Stimulated activated CD4-positive, alpha-beta T cell treated with anti-CD3 and anti-CD28 coated beads, TNF-alpha, amount 100 ng/mL, for 48 hours (primary cell): ENCODE results near the gene DMAP1.
A peak's percentile ranks its signal among the peaks of the same experiment; 100 is the strongest.
"Not testable (repeated sequence)": the region's sequence is repeated elsewhere in the genome, so short reads cannot be mapped to it uniquely, and the experiment has no call there.

Source experiments
- DNase-seq, 3 donors: peaks; one replicate each; pipeline ENCODE4 v3.0.0-alpha.2; 2020; ENCODE audit warnings: low read depth in 3 of 3

DMAP1 gene, protein sequence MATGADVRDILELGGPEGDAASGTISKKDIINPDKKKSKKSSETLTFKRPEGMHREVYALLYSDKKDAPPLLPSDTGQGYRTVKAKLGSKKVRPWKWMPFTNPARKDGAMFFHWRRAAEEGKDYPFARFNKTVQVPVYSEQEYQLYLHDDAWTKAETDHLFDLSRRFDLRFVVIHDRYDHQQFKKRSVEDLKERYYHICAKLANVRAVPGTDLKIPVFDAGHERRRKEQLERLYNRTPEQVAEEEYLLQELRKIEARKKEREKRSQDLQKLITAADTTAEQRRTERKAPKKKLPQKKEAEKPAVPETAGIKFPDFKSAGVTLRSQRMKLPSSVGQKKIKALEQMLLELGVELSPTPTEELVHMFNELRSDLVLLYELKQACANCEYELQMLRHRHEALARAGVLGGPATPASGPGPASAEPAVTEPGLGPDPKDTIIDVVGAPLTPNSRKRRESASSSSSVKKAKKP

GRCh38 chr1:44213222-44214112 is at the start of gene DMAP1:
TSS of gene DMAP1 (plus strand) at chr1:44213471. CDS start at chr1:44213754, 283 bp downstream.
- DNase-seq, result peak; percentile 74 to 77 (median 75)

GRCh38 chr1:44168520-44169098 is 44.7 kb upstream of the DMAP1 start:
- no peak for DNase-seq

DNA sequence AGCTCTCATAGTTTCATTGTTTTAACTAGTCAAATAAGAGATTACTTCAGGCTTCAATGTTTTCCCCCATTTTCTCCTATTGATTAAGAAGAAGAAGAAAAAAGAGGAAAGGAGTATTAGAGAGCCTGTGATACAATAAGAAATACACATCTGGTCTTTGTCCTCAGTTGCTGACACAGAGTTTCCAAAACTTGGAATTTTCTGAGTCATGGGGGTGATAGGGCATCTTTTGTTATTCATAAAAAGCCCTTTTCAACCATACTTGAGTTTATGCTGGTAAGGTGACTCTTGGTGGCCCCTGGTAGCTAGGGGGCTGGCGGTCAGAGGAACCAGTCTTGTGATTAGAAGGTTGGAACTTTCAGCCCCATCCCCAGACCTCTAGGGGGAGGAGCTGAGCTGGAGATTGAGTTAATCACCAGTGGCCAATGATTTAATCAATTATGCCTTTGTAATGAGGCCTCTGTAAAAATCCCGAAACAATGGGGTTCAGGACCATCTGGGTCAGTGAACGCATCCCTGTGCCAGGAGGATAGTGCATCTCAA is 42.9 kb upstream of the DMAP1 start:
- no peak for DNase-seq

DNA sequence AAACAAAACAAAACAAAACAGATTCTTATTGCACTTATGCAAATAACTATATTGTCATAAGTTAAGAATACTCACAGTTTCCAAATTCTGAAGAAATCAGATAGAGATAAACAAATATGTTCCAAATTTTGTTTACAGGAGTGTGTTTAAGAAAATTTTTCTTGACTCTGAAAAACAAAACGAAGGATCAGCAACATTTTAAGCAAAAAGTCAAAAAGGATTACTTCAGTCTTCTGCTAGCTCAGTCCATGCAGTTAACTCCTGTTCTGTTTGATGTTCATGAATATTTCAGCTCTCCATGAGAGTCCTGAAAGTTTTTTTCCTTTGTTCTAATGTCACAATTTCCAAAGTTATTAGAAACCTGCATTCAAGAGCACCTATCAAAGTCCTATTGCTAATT is 38.6 kb upstream of the DMAP1 start:
- DNase-seq, result no peak

- DNase-seq, result no peak
Observed at GRCh38 chr1:44200336-44200735, 12.9 kb upstream of the DMAP1 start.

DNA sequence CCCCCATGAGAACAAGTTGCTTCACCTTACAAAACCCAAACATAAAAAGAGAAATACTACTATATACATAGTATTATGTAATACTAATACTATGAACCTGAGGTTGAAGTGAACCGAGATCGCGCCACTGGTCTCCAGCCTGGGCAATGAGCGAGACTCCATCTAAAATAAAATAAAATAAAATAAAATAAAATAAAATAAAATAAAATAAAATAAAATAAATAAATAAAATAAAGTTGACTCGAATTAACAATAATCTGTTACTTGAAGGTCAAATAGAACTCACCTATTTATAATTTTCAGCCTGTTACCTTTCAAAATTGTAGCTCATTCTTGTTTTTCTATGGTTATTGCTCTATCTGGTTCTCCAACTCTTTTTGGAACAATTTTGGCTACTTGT is 6.7 kb upstream of the DMAP1 start:
- DNase-seq, result not testable (repeated sequence)

DNA sequence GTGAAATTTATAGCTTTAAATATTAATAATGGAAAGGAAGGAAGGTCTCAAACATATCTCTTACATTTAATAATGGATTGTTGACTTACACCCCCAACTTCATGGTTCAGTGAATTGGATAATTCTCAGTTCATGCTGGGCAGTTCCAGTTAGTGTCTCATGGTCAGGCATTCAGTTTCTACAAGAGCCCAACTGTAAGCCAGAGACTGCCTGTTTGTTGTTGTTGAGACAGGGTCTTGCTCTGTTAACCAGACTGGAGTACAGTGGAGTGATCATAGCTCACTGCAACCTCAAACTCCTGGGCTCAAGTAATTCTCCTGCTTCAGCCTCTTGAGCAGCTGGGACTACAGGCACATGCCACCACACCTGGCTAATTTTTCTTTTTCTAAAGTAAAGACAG is 5.0 kb upstream of the DMAP1 start:
- no peak for DNase-seq

DNA sequence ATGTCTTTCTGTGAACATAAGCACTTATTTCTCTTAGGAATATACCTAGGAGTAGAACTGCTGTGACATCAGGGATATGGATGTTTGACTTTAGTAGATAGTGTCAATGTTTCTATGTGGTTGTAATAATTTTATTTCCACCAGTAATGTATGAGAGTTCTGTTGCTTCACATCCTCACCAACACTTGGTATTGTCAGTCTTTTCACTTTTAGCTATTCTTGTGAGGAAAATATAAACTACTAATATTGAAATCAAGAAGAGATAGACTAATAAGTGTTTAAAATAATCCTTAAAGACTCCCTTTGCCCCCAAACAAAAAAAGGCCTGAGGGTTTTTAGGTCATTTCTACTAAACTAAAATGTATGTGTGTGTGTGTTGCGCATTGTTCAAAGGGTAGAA is 2.7 kb upstream of the DMAP1 start:
- DNase-seq, result no peak

DNA sequence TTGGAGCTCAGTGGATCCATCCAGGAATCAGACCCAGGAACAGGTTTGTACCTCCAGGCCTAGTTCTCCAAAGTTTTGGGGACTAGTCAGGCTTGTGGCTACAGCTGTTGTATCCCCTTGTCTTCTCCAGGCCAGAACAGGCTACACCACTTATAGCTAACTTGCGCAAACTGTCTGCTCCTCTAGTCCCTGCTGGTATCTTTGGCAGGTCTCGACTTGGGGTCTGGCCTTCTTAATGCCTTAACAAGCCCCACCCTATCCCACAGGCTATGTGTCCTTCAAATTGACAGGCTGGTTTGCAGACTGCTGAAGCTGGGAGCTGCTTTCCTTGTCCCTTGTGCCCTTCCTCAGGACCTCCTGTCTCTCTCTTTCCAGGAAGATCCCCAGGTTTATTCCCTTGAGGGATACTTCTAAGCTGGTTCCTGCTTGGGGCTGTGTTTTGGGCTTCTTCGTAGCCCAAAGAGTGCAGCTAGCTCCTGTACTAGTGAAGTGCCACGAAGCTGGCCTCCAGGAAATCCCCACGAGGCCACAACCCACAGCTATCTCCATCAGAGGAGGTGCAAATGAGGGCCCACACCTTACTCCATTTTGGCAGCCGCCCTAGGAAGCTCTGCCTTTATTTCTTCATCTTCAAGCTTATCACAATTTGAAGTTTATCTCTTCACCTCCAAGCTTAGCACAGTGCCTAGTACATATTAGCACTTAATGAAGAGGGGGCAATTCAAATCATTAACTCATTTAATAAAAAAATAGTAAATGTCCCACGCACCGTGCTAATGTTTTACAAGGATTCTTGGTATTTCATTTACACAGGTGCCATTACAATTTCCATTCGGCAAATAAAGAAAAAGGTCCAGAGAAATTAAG is 683 bp upstream of the DMAP1 start:
- DNase-seq, result peak in 2 of 3 donors; percentile 21 to 26

- peak; percentile 60 to 66 (median 60) for DNase-seq
Observed at GRCh38 chr1:44217809-44218410, 4.6 kb downstream of the DMAP1 start.

GRCh38 chr1:44218503-44219300 is 5.4 kb downstream of the DMAP1 start:
- DNase-seq, result no peak

DNA sequence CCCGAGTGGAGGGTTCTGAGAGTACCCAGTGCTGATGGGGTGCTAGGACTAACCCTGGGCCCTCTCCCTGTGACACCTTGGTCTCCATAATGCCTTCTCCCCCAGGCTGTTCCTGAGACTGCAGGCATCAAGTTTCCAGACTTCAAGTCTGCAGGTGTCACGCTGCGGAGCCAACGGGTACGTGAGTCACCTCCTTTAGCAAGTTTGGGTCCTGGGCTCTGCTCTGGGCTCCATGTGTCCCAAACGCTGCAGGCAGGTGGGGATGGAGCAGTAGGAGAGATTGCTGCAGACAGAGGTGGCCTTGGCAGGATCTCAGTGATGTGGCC is 6.0 kb downstream of the DMAP1 start:
- no peak for DNase-seq

GRCh38 chr1:44220001-44220751 is 6.9 kb downstream of the DMAP1 start:
- no peak for DNase-seq

- DNase-seq, result no peak
Observed at GRCh38 chr1:44220755-44221154, 7.5 kb downstream of the DMAP1 start.

DNA sequence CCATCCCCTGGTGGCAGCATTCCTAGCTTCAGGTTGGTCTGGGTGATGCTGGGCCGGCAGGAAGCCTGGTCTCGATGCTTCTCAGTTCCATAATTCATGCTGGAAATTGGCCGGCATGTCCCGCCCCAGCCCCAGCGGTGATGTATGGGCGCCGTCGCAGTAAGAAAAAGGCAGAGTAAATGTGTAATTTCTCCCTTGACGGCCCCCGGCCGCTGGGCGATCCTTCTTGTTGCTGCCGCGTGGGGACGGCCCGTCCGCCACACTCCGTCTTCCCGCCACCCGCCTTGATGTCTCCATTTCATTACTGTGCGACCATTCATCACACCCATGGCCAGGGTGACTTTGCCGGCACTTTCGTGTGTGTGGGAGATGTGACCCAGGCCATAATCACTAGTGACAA is 8.5 kb downstream of the DMAP1 start:
- no peak for DNase-seq

DNA sequence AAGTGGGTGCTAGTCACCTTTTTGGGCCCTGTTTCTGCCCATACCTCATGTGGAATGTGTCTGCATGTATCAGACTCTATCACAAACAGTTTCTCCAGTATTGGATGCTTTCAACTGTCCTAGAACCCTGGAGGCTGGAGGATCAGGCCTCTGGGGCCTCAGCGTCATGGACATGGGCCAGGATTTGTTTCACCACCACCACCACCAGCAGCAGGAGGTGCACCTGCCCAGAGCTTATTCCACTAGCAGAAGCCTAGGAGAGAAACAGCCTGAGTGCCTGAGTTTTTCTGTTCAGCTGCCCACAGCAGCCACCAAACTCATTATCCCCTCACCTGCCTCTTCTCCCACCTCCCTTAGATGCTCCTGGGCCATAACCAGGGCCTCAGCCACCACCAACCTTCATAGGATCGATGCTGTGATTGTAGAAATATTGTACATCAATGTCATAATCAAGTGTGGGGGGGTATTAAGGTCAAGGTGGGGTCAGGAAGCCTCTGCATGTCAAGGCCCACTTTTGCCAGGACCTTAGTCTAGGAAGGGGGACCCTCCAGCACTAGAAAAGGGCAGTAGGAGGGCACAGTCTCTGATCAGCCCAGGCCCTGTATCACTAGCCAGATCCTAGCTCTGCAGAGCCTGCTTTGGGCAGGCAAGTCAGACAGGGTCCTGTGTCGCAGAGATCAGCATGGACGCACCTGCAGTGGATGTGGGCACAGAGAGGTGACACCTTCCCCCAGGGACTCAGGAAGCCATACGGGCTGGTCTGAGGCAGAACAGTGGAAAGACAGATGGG is 9.3 kb downstream of the DMAP1 start:
- DNase-seq, result no peak

DNA sequence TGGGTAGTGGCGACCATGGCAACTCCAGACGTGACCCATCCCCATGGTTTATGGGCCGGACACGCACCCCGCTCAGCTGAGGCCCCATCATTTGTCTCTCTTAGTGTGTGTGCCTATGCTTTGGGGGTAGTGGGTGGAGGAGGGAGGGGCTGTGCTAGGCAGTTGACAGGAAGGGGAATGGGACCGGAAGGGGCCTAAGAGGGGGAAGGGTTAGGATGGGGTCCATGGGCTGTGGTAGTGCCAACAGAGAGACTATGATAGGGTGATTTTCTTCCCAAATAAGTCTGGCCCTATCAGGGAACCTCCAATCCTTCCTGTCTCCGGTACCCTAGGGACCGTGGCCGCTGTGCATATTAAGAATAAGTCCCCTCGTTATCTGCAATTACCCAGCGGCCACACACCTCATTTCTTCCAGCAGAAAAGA is 9.9 kb downstream of the DMAP1 start:
- DNase-seq, result no peak

DNA sequence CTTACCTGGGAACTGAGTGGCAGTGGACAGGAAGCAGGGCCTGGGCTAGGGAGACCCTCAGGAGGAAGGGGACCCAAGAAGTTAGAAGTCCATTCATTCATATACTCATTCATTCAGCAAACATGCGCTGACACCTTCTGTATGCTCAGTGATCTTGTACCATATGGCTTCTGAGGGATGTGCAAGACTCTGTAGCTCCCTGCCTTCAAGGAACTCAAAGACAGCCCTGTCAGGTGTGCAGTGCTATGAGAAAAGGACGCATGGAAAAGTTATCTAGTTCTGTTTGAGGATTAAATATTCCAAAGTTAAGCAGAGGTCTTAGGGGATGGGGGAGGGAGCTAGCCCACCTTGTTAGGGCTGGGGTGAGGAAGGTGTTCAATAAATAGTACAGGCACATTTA is 12.5 kb downstream of the DMAP1 start:
- DNase-seq, result no peak
